OCI-LY1 (cell line): ENCODE measurements around the gene AQP1.

Experiments used
- H2AFZ ChIP-seq: fragments of 200-600 bp; sonication (generic), shearing (Covaris generic); 2 replicates; pipeline ENCODE4 v1.6.0; 2014; ENCODE audit warnings: antibody characterized with exemption, mild to moderate bottlenecking, low read length
- H3F3A ChIP-seq: fragments of 200-600 bp; sonication (generic), shearing (Covaris generic); 2 replicates; pipeline ENCODE4 v1.6.0; 2014; ENCODE audit warnings: mild to moderate bottlenecking, antibody characterized with exemption, low read length, moderate library complexity; ENCODE audit not compliant: insufficient read depth
- H3K27ac ChIP-seq: fragments of 200-600 bp; sonication (generic); 2 replicates; pipeline ENCODE4 v1.5.1; 2014; ENCODE audit warnings: low read length, mixed run types, mild to moderate bottlenecking, low read depth; ENCODE audit not compliant: poor library complexity, severe bottlenecking
- H3K27me3 ChIP-seq: fragments of 200-600 bp; sonication (generic); 2 replicates; pipeline ENCODE4 v1.6.0; 2014; ENCODE audit warnings: antibody characterized with exemption, mild to moderate bottlenecking, low read length, moderate library complexity; ENCODE audit not compliant: insufficient read depth
- H3K36me3 ChIP-seq: fragments of 200-600 bp; sonication (generic); 2 replicates; pipeline ENCODE4 v1.6.1; 2014; ENCODE audit warnings: mild to moderate bottlenecking, antibody characterized with exemption, low read length, moderate library complexity, mixed read lengths; ENCODE audit not compliant: insufficient read depth
- H3K4me1 ChIP-seq: fragments of 200-600 bp; sonication (generic); 2 replicates; pipeline ENCODE4 v1.5.1; 2014; ENCODE audit warnings: mild to moderate bottlenecking, low read length, moderate library complexity; ENCODE audit not compliant: insufficient read depth, severe bottlenecking
- H3K4me2 ChIP-seq: fragments of 200-600 bp; sonication (generic), shearing (Covaris generic); 2 replicates; pipeline ENCODE4 v1.6.1; 2014; ENCODE audit warnings: low read length
- H3K4me3 ChIP-seq: fragments of 200-600 bp; sonication (generic); 2 replicates; pipeline ENCODE4 v1.5.1; 2014; ENCODE audit warnings: low read length, low read depth, mild to moderate bottlenecking, mixed read lengths; ENCODE audit not compliant: poor library complexity, severe bottlenecking
- H3K79me2 ChIP-seq: fragments of 200-600 bp; shearing (Covaris generic); 2 replicates; pipeline ENCODE4 v1.6.1; 2016; ENCODE audit warnings: mixed run types, low read length, mixed read lengths; ENCODE audit not compliant: insufficient read depth
- H3K9ac ChIP-seq: fragments of 200-600 bp; sonication (generic), shearing (Covaris generic); 2 replicates; pipeline ENCODE4 v1.6.1; 2014; ENCODE audit warnings: mild to moderate bottlenecking, low read length, mixed read lengths
- H3K9me2 ChIP-seq: fragments of 200-600 bp; sonication (generic), shearing (Covaris generic); 2 replicates; pipeline ENCODE4 v1.6.1; 2014; ENCODE audit warnings: low read depth, mild to moderate bottlenecking, low read length, mixed read lengths
- H3K9me3 ChIP-seq: fragments of 200-600 bp; shearing (Covaris generic); 2 replicates; pipeline ENCODE4 v1.6.1; 2014; ENCODE audit warnings: low read length, mixed read lengths
- H4K20me1 ChIP-seq: fragments of 200-600 bp; sonication (generic), shearing (Covaris generic); 2 replicates; pipeline ENCODE4 v1.6.0; 2016; ENCODE audit warnings: mild to moderate bottlenecking, low read length; ENCODE audit not compliant: insufficient read depth
- EZH2 ChIP-seq: fragments of 200-600 bp; sonication (generic), shearing (Covaris generic); IDR thresholded peaks from 2 replicates; pipeline ENCODE4 v1.8.0; 2017; ENCODE audit warnings: borderline replicate concordance, mixed run types, mild to moderate bottlenecking, antibody characterized with exemption, low read length, moderate library complexity, mixed read lengths
- TF ChIP-seq, protein P1 (sequence below): fragments of 200-600 bp; sonication (generic), shearing (Covaris generic); IDR thresholded peaks from 2 replicates; pipeline ENCODE4 v1.5.1; 2017; ENCODE audit warnings: mild to moderate bottlenecking, antibody characterized with exemption, low read length, moderate library complexity, mixed read lengths

The AQP1 gene

GRCh38 chr7:30920021-30920583 is 8.4 kb downstream of the AQP1 start:
- Histone ChIP-seq H3K27ac (no peak overlapping the region), H4K20me1 (no peaks in the 10 kb centered on the region), H2AFZ (no peak overlapping the region), H3K27me3 (peaks cover 17% of the 10 kb centered on the region; the same call in 1 of the 2 replicates), H3K9me3 (no peaks in the 10 kb centered on the region), H3K9me2 (no peaks in the 10 kb centered on the region), H3K4me1 (no peaks in the 10 kb centered on the region), H3F3A (no peaks in the 10 kb centered on the region), H3K4me3 (no peak overlapping the region), H3K9ac (no peak overlapping the region), H3K79me2 (no peaks in the 10 kb centered on the region), H3K36me3 (no peaks in the 10 kb centered on the region), H3K4me2 (no peak overlapping the region)
- no peak for TF ChIP-seq EZH2
- TF ChIP-seq, protein P1, sequence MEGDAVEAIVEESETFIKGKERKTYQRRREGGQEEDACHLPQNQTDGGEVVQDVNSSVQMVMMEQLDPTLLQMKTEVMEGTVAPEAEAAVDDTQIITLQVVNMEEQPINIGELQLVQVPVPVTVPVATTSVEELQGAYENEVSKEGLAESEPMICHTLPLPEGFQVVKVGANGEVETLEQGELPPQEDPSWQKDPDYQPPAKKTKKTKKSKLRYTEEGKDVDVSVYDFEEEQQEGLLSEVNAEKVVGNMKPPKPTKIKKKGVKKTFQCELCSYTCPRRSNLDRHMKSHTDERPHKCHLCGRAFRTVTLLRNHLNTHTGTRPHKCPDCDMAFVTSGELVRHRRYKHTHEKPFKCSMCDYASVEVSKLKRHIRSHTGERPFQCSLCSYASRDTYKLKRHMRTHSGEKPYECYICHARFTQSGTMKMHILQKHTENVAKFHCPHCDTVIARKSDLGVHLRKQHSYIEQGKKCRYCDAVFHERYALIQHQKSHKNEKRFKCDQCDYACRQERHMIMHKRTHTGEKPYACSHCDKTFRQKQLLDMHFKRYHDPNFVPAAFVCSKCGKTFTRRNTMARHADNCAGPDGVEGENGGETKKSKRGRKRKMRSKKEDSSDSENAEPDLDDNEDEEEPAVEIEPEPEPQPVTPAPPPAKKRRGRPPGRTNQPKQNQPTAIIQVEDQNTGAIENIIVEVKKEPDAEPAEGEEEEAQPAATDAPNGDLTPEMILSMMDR = no peak

- H3K4me2 ChIP-seq = no peak overlapping the region
- no peak overlapping the region for H3K9ac ChIP-seq
- H3K27ac ChIP-seq = no peak overlapping the region
- no peaks in the 10 kb centered on the region for H3F3A ChIP-seq
- peaks cover 17% of the 10 kb centered on the region; the same call in 1 of the 2 replicates for H3K27me3 ChIP-seq
- no peaks in the 10 kb centered on the region for H4K20me1 ChIP-seq
- H3K4me1 ChIP-seq = no peaks in the 10 kb centered on the region
- H3K79me2 ChIP-seq = no peaks in the 10 kb centered on the region
- H3K36me3 ChIP-seq = no peaks in the 10 kb centered on the region
- H3K9me2 ChIP-seq = no peaks in the 10 kb centered on the region
- no peaks in the 10 kb centered on the region for H3K9me3 ChIP-seq
- H2AFZ ChIP-seq = no peak overlapping the region
- TF ChIP-seq EZH2 = no peak
- TF ChIP-seq, protein P1 = no peak
- H3K4me3 ChIP-seq = no peak overlapping the region
Measured at GRCh38 chr7:30920584-30921539, 9.2 kb downstream of the AQP1 start.

GRCh38 chr7:30921540-30922401 is 10.1 kb downstream of the AQP1 start:
- no peak overlapping the region for H3K9ac ChIP-seq
- no peaks in the 10 kb centered on the region for H3K9me3 ChIP-seq
- H3F3A ChIP-seq = no peaks in the 10 kb centered on the region
- no peaks in the 10 kb centered on the region for H3K79me2 ChIP-seq
- no peak for TF ChIP-seq EZH2
- TF ChIP-seq, protein P1 = no peak
- no peaks in the 10 kb centered on the region for H3K36me3 ChIP-seq
- H3K27me3 ChIP-seq = peaks cover 17% of the 10 kb centered on the region; the same call in 1 of the 2 replicates
- H3K9me2 ChIP-seq = no peaks in the 10 kb centered on the region
- no peak overlapping the region for H3K4me3 ChIP-seq
- H2AFZ ChIP-seq = no peak overlapping the region
- no peak overlapping the region for H3K4me2 ChIP-seq
- no peaks in the 10 kb centered on the region for H3K4me1 ChIP-seq
- no peaks in the 10 kb centered on the region for H4K20me1 ChIP-seq
- H3K27ac ChIP-seq = no peak overlapping the region
